ENCODE data around the gene KANSL1. TPM values are rescaled to one million over a fixed set of nuclear protein-coding genes. Genes with fewer than 3 reads are reported as not detected.
A peak's percentile ranks its signal among the peaks of the same experiment; 100 is the strongest.
"Not testable (repeated sequence)": the region's sequence is repeated elsewhere in the genome, so short reads cannot be mapped to it uniquely, and the experiment has no call there.

Gene KANSL1
- total RNA-seq, 2 experiments from 2014 or later: 80.5 to 82.8 TPM

- H3K9me3 Mint-ChIP-seq (ENCODE audit: insufficient read depth); H3K27ac Mint-ChIP-seq; H3K4me3 Mint-ChIP-seq; POLR2A ChIA-PET; H3K27me3 Mint-ChIP-seq (ENCODE audit: low read depth); ATAC-seq; H3K4me1 Mint-ChIP-seq (ENCODE audit: low read depth); DNase-seq: not testable (repeated sequence)
- CTCF ChIA-PET: interaction anchor here (0.8 to 1.0 kb wide), 3 partner anchors 8 to 105 kb away, joined by 3 to 4 read pairs (median 3); partner anchors contain the start of gene KANSL1
- peaks cover 37% of the 10 kb centered on the region for H3K36me3 Mint-ChIP-seq (ENCODE audit: low read depth)
Measured at GRCh38 chr17:46087871-46088270, 105.4 kb downstream of the KANSL1 start.

GRCh38 chr17:46086821-46087220 is 106.4 kb downstream of the KANSL1 start:
- H3K27ac Mint-ChIP-seq: no peak overlapping the region
- peaks cover 7% of the 10 kb centered on the region for H3K4me1 Mint-ChIP-seq (ENCODE audit: low read depth)
- no peak for ATAC-seq
- CTCF ChIA-PET: interaction anchor here (1.0 kb wide), 1 partner anchor 106 kb away, joined by 3 read pairs; the partner anchor contains the start of gene KANSL1
- POLR2A ChIA-PET: no interaction called here
- no peaks in the 10 kb centered on the region for H3K9me3 Mint-ChIP-seq (ENCODE audit: insufficient read depth)
- H3K36me3 Mint-ChIP-seq (ENCODE audit: low read depth): peaks cover 33% of the 10 kb centered on the region
- H3K27me3 Mint-ChIP-seq (ENCODE audit: low read depth): no peaks in the 10 kb centered on the region
- DNase-seq: no peak
- no peak overlapping the region for H3K4me3 Mint-ChIP-seq

- DNase-seq (no peak), ATAC-seq (no peak)
- Mint-ChIP-seq H3K4me1 (ENCODE audit: low read depth) (peaks cover 7% of the 10 kb centered on the region), H3K27ac (no peak overlapping the region), H3K36me3 (ENCODE audit: low read depth) (peaks cover 36% of the 10 kb centered on the region), H3K9me3 (ENCODE audit: insufficient read depth) (no peaks in the 10 kb centered on the region), H3K27me3 (ENCODE audit: low read depth) (no peaks in the 10 kb centered on the region), H3K4me3 (no peak overlapping the region)
- CTCF ChIA-PET: interaction anchor here (1.0 kb wide), 2 partner anchors 107 to 127 kb away, joined by 3 read pairs; partner anchors contain the start of gene KANSL1
- POLR2A ChIA-PET: no interaction called here
Measured at GRCh38 chr17:46085522-46085921, 107.7 kb downstream of the KANSL1 start.

DNA sequence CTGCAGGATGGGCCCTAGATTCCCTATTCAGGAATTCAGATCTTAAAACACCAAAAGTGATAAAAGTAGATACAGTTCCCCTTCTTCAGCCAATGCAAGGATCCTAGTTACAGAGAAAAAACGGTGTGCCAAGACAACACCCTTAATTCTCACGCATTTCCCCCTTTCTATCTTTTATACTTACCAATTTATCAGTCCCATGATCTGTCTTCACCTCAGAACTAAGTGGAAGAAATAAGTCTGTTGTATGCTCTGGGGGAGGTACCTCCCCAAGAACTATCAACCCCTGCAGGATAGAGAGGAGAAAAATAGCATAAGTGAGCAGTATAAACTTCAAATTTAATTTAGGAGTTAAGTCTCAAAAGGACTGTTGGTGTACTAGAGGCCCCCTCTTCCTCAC is 111.0 kb downstream of the KANSL1 start:
- CTCF ChIA-PET: interaction anchor here (1.0 to 1.2 kb wide), 3 partner anchors 17 to 111 kb away, joined by 3 to 5 read pairs (median 3); partner anchors contain the start of gene KANSL1
- POLR2A ChIA-PET: no interaction called here
- peaks cover 5% of the 10 kb centered on the region for H3K4me1 Mint-ChIP-seq (ENCODE audit: low read depth)
- no peaks in the 10 kb centered on the region for H3K9me3 Mint-ChIP-seq (ENCODE audit: insufficient read depth)
- H3K36me3 Mint-ChIP-seq (ENCODE audit: low read depth): peaks cover 39% of the 10 kb centered on the region
- H3K27me3 Mint-ChIP-seq (ENCODE audit: low read depth): no peaks in the 10 kb centered on the region
- ATAC-seq (no peak), DNase-seq (no peak)
- no peak overlapping the region for H3K27ac Mint-ChIP-seq
- H3K4me3 Mint-ChIP-seq: no peak overlapping the region

GRCh38 chr17:46081018-46081320 is 112.3 kb downstream of the KANSL1 start:
- DNase-seq: no peak
- ChIA-PET CTCF (interaction anchor here (1.2 kb wide), 1 partner anchor 36 kb away, joined by 5 read pairs; no protein-coding TSS in a partner anchor), POLR2A (no interaction called here)
- Mint-ChIP-seq H3K27ac (no peak overlapping the region), H3K36me3 (ENCODE audit: low read depth) (peaks cover 38% of the 10 kb centered on the region), H3K9me3 (ENCODE audit: insufficient read depth) (no peaks in the 10 kb centered on the region), H3K27me3 (ENCODE audit: low read depth) (no peaks in the 10 kb centered on the region), H3K4me3 (no peak overlapping the region), H3K4me1 (ENCODE audit: low read depth) (peaks cover 5% of the 10 kb centered on the region)
- no peak for ATAC-seq

- no peak for ATAC-seq
- Mint-ChIP-seq H3K4me1 (ENCODE audit: low read depth) (peaks cover 5% of the 10 kb centered on the region), H3K27ac (no peak overlapping the region), H3K36me3 (ENCODE audit: low read depth) (peaks cover 38% of the 10 kb centered on the region), H3K4me3 (no peak overlapping the region), H3K9me3 (ENCODE audit: insufficient read depth) (no peaks in the 10 kb centered on the region), H3K27me3 (ENCODE audit: low read depth) (no peaks in the 10 kb centered on the region)
- ChIA-PET CTCF (interaction anchor here (0.6 to 1.8 kb wide), 3 partner anchors 8 to 88 kb away, joined by 3 to 6 read pairs (median 3); no protein-coding TSS in a partner anchor), POLR2A (no interaction called here)
- no peak for DNase-seq
Measured at GRCh38 chr17:46080118-46081017, 112.9 kb downstream of the KANSL1 start.

DNA sequence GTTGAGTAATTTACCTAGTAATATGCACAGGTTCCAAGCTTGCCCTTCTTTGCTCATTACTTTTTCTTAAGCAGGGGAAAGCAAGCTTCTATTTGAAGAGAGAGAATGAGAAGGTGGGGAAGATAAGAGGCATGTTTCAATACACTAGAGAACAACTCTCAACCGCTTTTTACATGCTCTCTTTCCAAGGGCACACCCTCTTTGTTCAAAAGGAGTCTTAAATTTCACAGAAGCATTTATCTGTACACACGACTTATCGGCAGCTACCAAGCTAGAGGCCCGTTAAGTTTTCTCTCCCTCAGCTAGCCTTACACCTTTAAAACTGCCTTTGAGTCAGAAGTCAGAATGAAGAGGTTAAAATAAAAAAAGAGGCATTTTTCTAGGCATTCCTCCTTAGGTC is 114.6 kb downstream of the KANSL1 start:
- DNase-seq: no peak
- Mint-ChIP-seq H3K4me3 (no peak overlapping the region), H3K4me1 (ENCODE audit: low read depth) (peaks cover 5% of the 10 kb centered on the region), H3K36me3 (ENCODE audit: low read depth) (peaks cover 33% of the 10 kb centered on the region), H3K27me3 (ENCODE audit: low read depth) (no peaks in the 10 kb centered on the region), H3K9me3 (ENCODE audit: insufficient read depth) (no peaks in the 10 kb centered on the region), H3K27ac (no peak overlapping the region)
- POLR2A ChIA-PET: interaction anchor here (1.4 kb wide), 1 partner anchor 108 kb away, joined by 4 read pairs; no protein-coding TSS in a partner anchor
- no peak for ATAC-seq
- CTCF ChIA-PET: interaction anchor here (0.8 to 1.8 kb wide), 3 partner anchors 34 to 134 kb away, joined by 3 to 6 read pairs (median 4); no protein-coding TSS in a partner anchor

DNA sequence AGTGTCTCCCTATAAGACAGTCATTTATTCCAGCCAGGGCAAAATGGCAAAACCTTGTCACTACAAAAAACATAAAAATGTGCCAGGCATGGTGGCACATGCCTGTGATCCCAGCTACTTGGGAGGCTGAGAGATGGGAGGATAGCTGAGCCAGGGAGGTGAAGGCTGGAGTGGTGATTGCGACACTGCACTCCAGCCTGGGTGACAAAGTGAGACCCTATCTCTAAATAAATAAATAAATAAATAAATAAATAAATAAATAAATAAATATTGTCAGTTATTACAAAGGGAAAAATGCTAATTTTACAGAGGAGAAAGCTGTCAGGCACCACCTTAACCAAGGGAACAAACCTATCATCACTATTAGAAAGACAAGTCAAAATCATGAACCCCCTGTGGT is 118.7 kb downstream of the KANSL1 start:
- no peak for DNase-seq
- ATAC-seq: no peak
- H3K4me1 Mint-ChIP-seq (ENCODE audit: low read depth): no peaks in the 10 kb centered on the region
- ChIA-PET POLR2A (no interaction called here), CTCF (interaction anchor here (1.0 kb wide), 1 partner anchor 19 kb away, joined by 3 read pairs; no protein-coding TSS in a partner anchor)
- H3K9me3 Mint-ChIP-seq (ENCODE audit: insufficient read depth): no peaks in the 10 kb centered on the region
- no peak overlapping the region for H3K4me3 Mint-ChIP-seq
- peaks cover 27% of the 10 kb centered on the region for H3K36me3 Mint-ChIP-seq (ENCODE audit: low read depth)
- no peak overlapping the region for H3K27ac Mint-ChIP-seq
- H3K27me3 Mint-ChIP-seq (ENCODE audit: low read depth): no peaks in the 10 kb centered on the region

DNA sequence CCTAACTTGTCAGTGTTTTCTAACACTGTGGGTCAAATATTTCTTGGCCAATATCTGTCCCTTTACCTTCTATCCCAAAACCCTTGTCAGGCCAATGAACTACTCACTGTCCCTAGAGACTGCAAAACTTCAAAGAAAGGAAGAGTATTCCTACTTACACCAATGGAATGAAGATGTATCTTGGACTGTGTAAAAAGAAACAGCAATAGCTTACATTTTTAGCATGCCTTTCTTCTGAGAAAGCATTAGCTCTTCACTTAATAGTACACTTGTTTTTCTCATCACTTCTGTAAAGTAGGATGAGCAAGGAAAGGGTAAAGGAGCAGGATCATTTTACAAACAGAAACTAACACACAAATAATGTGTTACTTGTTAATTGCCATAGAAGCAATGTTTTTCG is 120.2 kb downstream of the KANSL1 start:
- Mint-ChIP-seq H3K27ac (no peak overlapping the region), H3K36me3 (ENCODE audit: low read depth) (peaks cover 17% of the 10 kb centered on the region), H3K9me3 (ENCODE audit: insufficient read depth) (no peaks in the 10 kb centered on the region), H3K4me1 (ENCODE audit: low read depth) (no peaks in the 10 kb centered on the region), H3K27me3 (ENCODE audit: low read depth) (no peaks in the 10 kb centered on the region), H3K4me3 (no peak overlapping the region)
- CTCF ChIA-PET: interaction anchor here (1.0 kb wide), 2 partner anchors 17 to 140 kb away, joined by 3 to 4 read pairs; no protein-coding TSS in a partner anchor
- POLR2A ChIA-PET: no interaction called here
- DNase-seq: no peak
- ATAC-seq: no peak

- POLR2A ChIA-PET: no interaction called here
- Mint-ChIP-seq H3K27ac (no peak overlapping the region), H3K4me1 (ENCODE audit: low read depth) (no peaks in the 10 kb centered on the region), H3K9me3 (ENCODE audit: insufficient read depth) (no peaks in the 10 kb centered on the region), H3K4me3 (no peak overlapping the region), H3K27me3 (ENCODE audit: low read depth) (no peaks in the 10 kb centered on the region), H3K36me3 (ENCODE audit: low read depth) (peaks cover 21% of the 10 kb centered on the region)
- CTCF ChIA-PET: interaction anchor here (1.3 to 1.5 kb wide), 4 partner anchors 10 to 141 kb away, joined by 3 to 10 read pairs (median 6); no protein-coding TSS in a partner anchor
- DNase-seq (no peak), ATAC-seq (no peak)
Measured at GRCh38 chr17:46071796-46072195, 121.4 kb downstream of the KANSL1 start.

GRCh38 chr17:46064460-46064859 is 128.8 kb downstream of the KANSL1 start:
- H3K4me1 Mint-ChIP-seq (ENCODE audit: low read depth): peaks cover 3% of the 10 kb centered on the region
- H3K36me3 Mint-ChIP-seq (ENCODE audit: low read depth): peaks cover 52% of the 10 kb centered on the region
- ATAC-seq: no peak
- ChIA-PET CTCF (interaction anchor here (0.8 kb wide), 1 partner anchor 18 kb away, joined by 3 read pairs; no protein-coding TSS in a partner anchor), POLR2A (no interaction called here)
- no peak overlapping the region for H3K4me3 Mint-ChIP-seq
- H3K27me3 Mint-ChIP-seq (ENCODE audit: low read depth): no peaks in the 10 kb centered on the region
- no peaks in the 10 kb centered on the region for H3K9me3 Mint-ChIP-seq (ENCODE audit: insufficient read depth)
- H3K27ac Mint-ChIP-seq: no peak overlapping the region
- no peak for DNase-seq

DNA sequence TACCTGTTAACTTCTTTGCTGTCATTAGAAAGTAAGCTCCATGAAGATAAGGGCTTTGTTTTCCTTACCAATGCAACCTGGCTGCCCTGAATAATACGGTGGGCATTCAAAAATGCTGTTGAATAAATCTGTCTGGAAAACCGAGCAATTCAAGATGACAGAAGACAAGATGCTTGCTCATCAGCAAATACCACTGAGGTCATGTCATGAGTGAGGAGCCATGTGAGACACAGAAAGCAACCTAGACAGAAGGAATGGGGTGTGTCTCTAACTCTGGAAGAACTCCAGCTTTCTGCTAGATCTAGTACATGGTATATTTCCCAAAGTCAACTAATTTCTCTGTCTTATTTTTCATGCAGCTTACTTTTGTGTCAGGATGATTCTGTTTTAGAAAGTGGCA is 130.0 kb downstream of the KANSL1 start:
- CTCF ChIA-PET: interaction anchor here (1.1 to 1.4 kb wide), 3 partner anchors 27 to 150 kb away, joined by 3 read pairs; no protein-coding TSS in a partner anchor

More for the DNA sequence above, 130.0 kb downstream of the KANSL1 start:
- H3K27ac Mint-ChIP-seq: peak overlapping the region; percentile 28
- peaks cover 62% of the 10 kb centered on the region for H3K36me3 Mint-ChIP-seq (ENCODE audit: low read depth)
- H3K4me1 Mint-ChIP-seq (ENCODE audit: low read depth): peaks cover 5% of the 10 kb centered on the region
- DNase-seq (no peak), ATAC-seq (no peak)
- no peaks in the 10 kb centered on the region for H3K9me3 Mint-ChIP-seq (ENCODE audit: insufficient read depth)
- POLR2A ChIA-PET: no interaction called here
- no peak overlapping the region for H3K4me3 Mint-ChIP-seq
- no peaks in the 10 kb centered on the region for H3K27me3 Mint-ChIP-seq (ENCODE audit: low read depth)

Measured in activated CD8-positive, alpha-beta T cell treated with anti-CD3 and anti-CD28 coated beads, Interleukin-2, amount 10 ng/mL, durations not matched to agents 7 days and 5 days (primary cell).